Hepatocyte (in vitro differentiated cells): ENCODE results near the gene LDB2. TPM values are rescaled to one million over a fixed set of nuclear protein-coding genes. Genes with fewer than 3 reads are reported as not detected.

Experiments used
- DNase-seq: peaks from one replicate; pipeline ENCODE4 v3.0.0-alpha.2; 2016; ENCODE audit warnings: low spot score
- H2AFZ ChIP-seq: fragments of 200-600 bp; sonication (generic); 2 replicates; pipeline ENCODE4 v1.6.0; 2016; ENCODE audit warnings: antibody characterized with exemption, mild to moderate bottlenecking
- H3K27ac ChIP-seq: fragments of 200-600 bp; sonication (generic); 2 replicates; pipeline ENCODE4 v1.5.1; 2016; ENCODE audit warnings: mild to moderate bottlenecking
- H3K27me3 ChIP-seq: fragments of 200-600 bp; sonication (generic); 2 replicates; pipeline ENCODE4 v1.6.1; 2016
- H3K36me3 ChIP-seq: fragments of 200-600 bp; sonication (generic); replicated peaks from 2 replicates; pipeline ENCODE4 v1.5.1; 2016; ENCODE audit warnings: low read depth; ENCODE audit not compliant: insufficient read depth
- H3K4me1 ChIP-seq: fragments of 200-600 bp; sonication (generic); 2 replicates; pipeline ENCODE4 v1.5.1; 2016; ENCODE audit warnings: mild to moderate bottlenecking, moderate library complexity; ENCODE audit not compliant: insufficient read depth
- H3K4me2 ChIP-seq: fragments of 200-600 bp; sonication (generic); 2 replicates; pipeline ENCODE4 v1.6.0; 2016
- H3K4me3 ChIP-seq: fragments of 200-600 bp; sonication (generic); 2 replicates; pipeline ENCODE4 v1.5.1; 2016; ENCODE audit warnings: mild to moderate bottlenecking
- H3K79me2 ChIP-seq: fragments of 200-600 bp; sonication (generic); 2 replicates; pipeline ENCODE4 v1.6.0; 2017; ENCODE audit warnings: mild to moderate bottlenecking
- H3K9me2 ChIP-seq: fragments of 200-600 bp; sonication (generic); replicated peaks from 2 replicates; pipeline ENCODE4 v1.6.0; 2017; ENCODE audit warnings: mild to moderate bottlenecking; ENCODE audit not compliant: insufficient read depth
- H3K9me3 ChIP-seq: fragments of 200-600 bp; sonication (generic); 2 replicates; pipeline ENCODE4 v1.5.1; 2016; ENCODE audit warnings: low read depth, mild to moderate bottlenecking
- H4K20me1 ChIP-seq: fragments of 200-600 bp; sonication (generic); 2 replicates; pipeline ENCODE4 v1.6.0; 2016; ENCODE audit warnings: mild to moderate bottlenecking; ENCODE audit not compliant: insufficient read depth, poor library complexity, severe bottlenecking
- EZH2 ChIP-seq: fragments of 200-600 bp; sonication (generic); IDR thresholded peaks from 2 replicates; pipeline ENCODE4 v1.6.1; 2016; ENCODE audit warnings: antibody characterized with exemption, mild to moderate bottlenecking, borderline replicate concordance
- EZH2phosphoT487 ChIP-seq: fragments of 200-600 bp; sonication (generic); IDR thresholded peaks from one replicate; pipeline ENCODE4 v1.6.1; 2018; ENCODE audit warnings: antibody characterized with exemption, mild to moderate bottlenecking, low read depth, moderate library complexity; ENCODE audit not compliant: unreplicated experiment, severe bottlenecking
- WGBS: methylation state at CpG from one replicate; pipeline ENCODE4 v1.1.6; 2016; ENCODE audit warnings: low lambda C conversion rate; ENCODE audit errors: missing lambda C conversion rate; 5-methylcytosine and 5-hydroxymethylcytosine counted together
- polyA plus RNA-seq: library from polyadenylated mRNA; unstranded; fragments of >200 nt; fragmentation: Nextera tagmentation; extraction: Ambion mirVana; gene quantifications from 2 replicates; pipeline ENCODE4 v1.2.1, GENCODE V29; 2016
- total RNA-seq: library from RNA; depleted of rRNA; stranded (reverse); fragments of >200 nt; gene quantifications from 2 replicates; pipeline ENCODE4 v1.2.3, GENCODE V29; 2014
- TF ChIP-seq, protein P1 (sequence below): fragments of 200-600 bp; sonication (generic); IDR thresholded peaks from 2 replicates; pipeline ENCODE4 v1.5.1; 2016; ENCODE audit warnings: antibody characterized with exemption, mild to moderate bottlenecking; ENCODE audit not compliant: poor library complexity

The LDB2 gene
- total and polyA plus RNA-seq, 2 experiments from 2014 or later: 8.7 to 20.3 TPM

DNA sequence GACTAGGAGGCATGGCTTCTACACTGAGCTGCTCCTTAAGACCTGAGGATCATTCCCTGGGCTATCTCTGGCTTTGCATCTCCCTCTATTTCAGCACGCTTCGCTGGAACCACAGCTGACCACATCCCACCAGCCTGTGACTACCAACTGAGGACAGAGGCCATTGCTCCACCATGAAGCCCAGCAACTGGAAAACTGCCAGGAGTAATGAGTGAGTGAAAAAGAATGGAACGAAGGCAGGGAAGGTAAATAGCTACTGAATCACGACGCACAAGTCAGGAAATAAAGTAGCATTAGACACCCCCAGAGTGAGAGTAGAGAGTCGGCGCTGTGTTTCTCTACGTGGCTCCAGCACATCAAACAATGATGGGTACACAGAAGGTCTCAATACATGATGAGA lies 314.7 kb downstream of the LDB2 start:
- Histone ChIP-seq H3K9me3 (no peaks in the 10 kb centered on the region), H3K36me3 (no peaks in the 10 kb centered on the region), H3K9me2 (no peaks in the 10 kb centered on the region), H3K79me2 (no peaks in the 10 kb centered on the region), H4K20me1 (no peaks in the 10 kb centered on the region), H3K4me3 (no peak overlapping the region), H3K27me3 (no peaks in the 10 kb centered on the region), H2AFZ (no peak overlapping the region), H3K4me2 (no peak overlapping the region), H3K4me1 (no peaks in the 10 kb centered on the region), H3K27ac (no peak overlapping the region)
- TF ChIP-seq, protein P1, sequence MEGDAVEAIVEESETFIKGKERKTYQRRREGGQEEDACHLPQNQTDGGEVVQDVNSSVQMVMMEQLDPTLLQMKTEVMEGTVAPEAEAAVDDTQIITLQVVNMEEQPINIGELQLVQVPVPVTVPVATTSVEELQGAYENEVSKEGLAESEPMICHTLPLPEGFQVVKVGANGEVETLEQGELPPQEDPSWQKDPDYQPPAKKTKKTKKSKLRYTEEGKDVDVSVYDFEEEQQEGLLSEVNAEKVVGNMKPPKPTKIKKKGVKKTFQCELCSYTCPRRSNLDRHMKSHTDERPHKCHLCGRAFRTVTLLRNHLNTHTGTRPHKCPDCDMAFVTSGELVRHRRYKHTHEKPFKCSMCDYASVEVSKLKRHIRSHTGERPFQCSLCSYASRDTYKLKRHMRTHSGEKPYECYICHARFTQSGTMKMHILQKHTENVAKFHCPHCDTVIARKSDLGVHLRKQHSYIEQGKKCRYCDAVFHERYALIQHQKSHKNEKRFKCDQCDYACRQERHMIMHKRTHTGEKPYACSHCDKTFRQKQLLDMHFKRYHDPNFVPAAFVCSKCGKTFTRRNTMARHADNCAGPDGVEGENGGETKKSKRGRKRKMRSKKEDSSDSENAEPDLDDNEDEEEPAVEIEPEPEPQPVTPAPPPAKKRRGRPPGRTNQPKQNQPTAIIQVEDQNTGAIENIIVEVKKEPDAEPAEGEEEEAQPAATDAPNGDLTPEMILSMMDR: no peak
- TF ChIP-seq EZH2phosphoT487 (no peak), EZH2 (no peak)
- WGBS: 83% methylated on average over 8 of the region's 8 CpGs
- no peak for DNase-seq

DNA sequence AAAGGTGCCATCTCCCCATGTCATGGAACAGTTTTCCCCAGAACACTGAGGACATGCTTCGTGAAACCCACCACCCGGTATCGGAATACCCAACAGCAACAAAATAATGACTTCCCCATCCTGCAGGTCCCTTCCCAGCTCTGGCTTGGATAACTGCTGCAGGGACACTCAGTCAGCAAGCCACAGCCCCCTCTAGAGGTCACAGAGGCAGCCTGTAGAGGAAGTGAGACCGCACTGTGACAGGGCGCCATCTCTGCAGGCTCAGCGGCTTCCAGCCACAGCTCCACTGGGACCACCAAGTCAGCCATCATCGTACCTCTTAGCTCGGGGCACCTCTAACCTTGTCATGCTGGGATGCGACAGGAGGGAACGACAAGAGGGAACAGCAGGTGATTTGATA lies 315.9 kb downstream of the LDB2 start:
- H3K9me2 ChIP-seq: no peaks in the 10 kb centered on the region
- no peak overlapping the region for H3K27ac ChIP-seq
- H3K9me3 ChIP-seq: no peaks in the 10 kb centered on the region
- 92% methylated on average over 10 of the region's 10 CpGs for WGBS
- no peak overlapping the region for H3K4me3 ChIP-seq
- no peaks in the 10 kb centered on the region for H3K4me1 ChIP-seq
- no peaks in the 10 kb centered on the region for H3K36me3 ChIP-seq
- H4K20me1 ChIP-seq: no peaks in the 10 kb centered on the region
- DNase-seq: no peak
- H3K79me2 ChIP-seq: no peaks in the 10 kb centered on the region
- no peak overlapping the region for H3K4me2 ChIP-seq
- H2AFZ ChIP-seq: no peak overlapping the region
- no peaks in the 10 kb centered on the region for H3K27me3 ChIP-seq
- TF ChIP-seq EZH2phosphoT487 (no peak), EZH2 (no peak)
- TF ChIP-seq, protein P1: no peak

DNA sequence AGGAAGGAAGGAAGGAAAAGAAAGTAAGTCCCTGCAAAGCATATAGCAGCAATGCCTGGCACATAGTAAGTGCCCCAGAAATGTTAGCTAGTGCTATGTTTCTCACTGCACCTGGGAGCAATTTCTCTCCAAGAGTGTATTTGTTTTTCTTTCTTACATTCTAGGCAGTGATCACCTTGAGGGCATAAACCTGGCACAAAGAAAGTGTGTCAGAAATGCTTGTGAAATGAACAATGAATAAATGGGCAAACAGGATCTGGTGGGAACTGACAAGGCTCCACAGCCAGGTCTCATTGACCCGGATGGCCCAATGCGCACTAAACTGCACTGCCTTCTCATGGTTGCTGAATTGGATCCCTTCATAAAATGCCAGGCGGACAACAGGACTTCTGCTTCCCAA lies 316.4 kb downstream of the LDB2 start:
- no peaks in the 10 kb centered on the region for H3K27me3 ChIP-seq
- no peaks in the 10 kb centered on the region for H3K4me1 ChIP-seq
- H2AFZ ChIP-seq: no peak overlapping the region
- no peak overlapping the region for H3K4me2 ChIP-seq
- no peak for DNase-seq
- WGBS: 88% methylated on average over 3 of the region's 3 CpGs
- no peaks in the 10 kb centered on the region for H3K36me3 ChIP-seq
- H3K9me2 ChIP-seq: no peaks in the 10 kb centered on the region
- no peak overlapping the region for H3K4me3 ChIP-seq
- no peak overlapping the region for H3K27ac ChIP-seq
- no peaks in the 10 kb centered on the region for H3K9me3 ChIP-seq
- no peaks in the 10 kb centered on the region for H4K20me1 ChIP-seq
- TF ChIP-seq EZH2phosphoT487 (no peak), EZH2 (no peak)
- TF ChIP-seq, protein P1: no peak
- H3K79me2 ChIP-seq: no peaks in the 10 kb centered on the region

DNA sequence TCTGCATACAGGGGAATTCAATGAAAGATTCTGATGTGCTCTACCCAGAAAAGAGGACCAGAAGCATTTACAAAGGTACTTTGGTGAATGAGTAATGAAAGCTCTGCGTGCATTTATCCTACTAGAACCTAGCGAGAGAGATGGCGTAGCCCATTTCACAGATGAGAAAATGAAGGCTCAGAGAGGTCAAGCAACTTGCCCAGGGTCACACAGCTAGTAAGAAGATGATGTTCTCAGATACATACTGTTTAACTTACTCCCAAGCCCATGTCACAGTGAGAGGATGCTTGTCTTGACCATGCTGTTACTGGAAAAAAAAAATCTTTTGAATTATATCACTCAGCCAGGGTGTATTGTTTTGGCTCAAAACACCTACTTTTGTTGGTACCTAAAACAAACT lies 317.3 kb downstream of the LDB2 start:
- Histone ChIP-seq H3K27ac (no peak overlapping the region), H3K9me2 (no peaks in the 10 kb centered on the region), H3K79me2 (no peaks in the 10 kb centered on the region), H3K4me3 (no peak overlapping the region), H3K9me3 (no peaks in the 10 kb centered on the region), H3K36me3 (no peaks in the 10 kb centered on the region), H3K27me3 (no peaks in the 10 kb centered on the region), H3K4me2 (no peak overlapping the region), H2AFZ (no peak overlapping the region), H4K20me1 (no peaks in the 10 kb centered on the region), H3K4me1 (no peaks in the 10 kb centered on the region)
- no peak for TF ChIP-seq EZH2phosphoT487
- no peak for TF ChIP-seq EZH2
- TF ChIP-seq, protein P1: no peak
- no peak for DNase-seq
- 94% methylated on average over 3 of the region's 3 CpGs for WGBS
